ENCODE data around the gene GALNT17. TPM values are rescaled to one million over a fixed set of nuclear protein-coding genes. Genes with fewer than 3 reads are reported as not detected.
A peak's percentile ranks its signal among the peaks of the same experiment; 100 is the strongest.

The GALNT17 gene
- total and polyA plus RNA-seq, 5 donors from 2014 or later = not detected

DNA sequence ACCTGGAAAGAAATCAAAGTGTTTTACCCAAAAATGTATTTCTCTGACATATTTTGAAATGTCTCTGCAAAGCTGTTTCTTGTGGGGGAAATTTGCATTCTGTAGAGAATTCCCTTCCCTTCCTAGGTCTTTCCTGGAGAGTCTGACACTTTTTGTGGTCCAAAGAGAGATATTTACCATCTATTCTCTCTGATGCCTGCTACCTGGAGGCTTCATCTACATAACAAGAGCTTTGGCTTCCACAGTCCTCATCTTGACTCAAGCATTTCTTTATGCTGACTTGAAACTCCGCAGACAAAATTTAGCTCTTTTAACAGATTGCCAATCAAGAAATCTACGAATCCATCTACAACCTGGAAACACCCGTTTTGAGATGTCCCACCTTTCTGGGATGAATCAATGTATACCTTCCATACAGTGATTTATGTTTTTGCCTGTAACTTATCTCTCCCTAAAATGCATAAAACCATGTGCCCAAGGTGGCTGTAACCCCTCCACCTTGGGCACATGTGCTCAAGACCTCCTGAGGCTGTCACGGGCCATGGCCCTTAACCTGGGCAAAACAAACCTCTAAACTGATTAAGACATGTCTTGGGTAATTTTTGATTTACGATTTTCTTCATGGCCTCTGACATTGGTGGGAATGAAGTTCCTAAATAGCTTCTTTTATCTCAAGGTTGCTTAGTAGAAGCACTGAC, 334.7 kb downstream of the GALNT17 start:
- Mint-ChIP-seq H3K4me1 (no peaks in the 10 kb centered on the region), H3K27ac (no peak overlapping the region), H3K4me3 (peak overlapping the region in 1 of 4 donors; percentile 66), H3K9me3 (peaks cover 0 to 29% (median 6%) of the 10 kb centered on the region in 7 donors), H3K27me3 (no peaks in the 10 kb centered on the region), H3K36me3 (no peaks in the 10 kb centered on the region)
- no peak overlapping the region for H3K4me3 ChIP-seq (ENCODE audit: low read depth, low read length)
- ATAC-seq (ENCODE audit: low read depth in 2 of 2) (no peak), DNase-seq (no peak)
- H3K36me3 ChIP-seq (ENCODE audit: control insufficient read depth, insufficient read depth, low read length) = no peaks in the 10 kb centered on the region
- no peaks in the 10 kb centered on the region for H3K9me3 ChIP-seq (ENCODE audit: control insufficient read depth in 2 of 2, low read length in 2 of 2)
- H3K27ac ChIP-seq (ENCODE audit: insufficient read depth, low read length, poor library complexity, severe bottlenecking) = no peak overlapping the region
- H3K27me3 ChIP-seq (ENCODE audit: control insufficient read depth, insufficient read depth, low read length) = no peaks in the 10 kb centered on the region
- no peaks in the 10 kb centered on the region for H3K4me1 ChIP-seq (ENCODE audit: control insufficient read depth, insufficient read depth, low read length, poor library complexity, severe bottlenecking)

- Mint-ChIP-seq H3K36me3 (no peaks in the 10 kb centered on the region), H3K27me3 (no peaks in the 10 kb centered on the region), H3K4me1 (no peaks in the 10 kb centered on the region), H3K9me3 (peaks cover 0 to 15% (median 3%) of the 10 kb centered on the region in 7 donors), H3K4me3 (peak overlapping the region in 1 of 4 donors; percentile 11), H3K27ac (no peak overlapping the region)
- H3K27me3 ChIP-seq (ENCODE audit: control insufficient read depth, insufficient read depth, low read length) = no peaks in the 10 kb centered on the region
- no peaks in the 10 kb centered on the region for H3K4me1 ChIP-seq (ENCODE audit: control insufficient read depth, insufficient read depth, low read length, poor library complexity, severe bottlenecking)
- DNase-seq (no peak), ATAC-seq (ENCODE audit: low read depth in 2 of 2) (no peak)
- H3K4me3 ChIP-seq (ENCODE audit: low read depth, low read length) = no peak overlapping the region
- H3K9me3 ChIP-seq (ENCODE audit: control insufficient read depth in 2 of 2, low read length in 2 of 2) = peaks cover 0 to 2% of the 10 kb centered on the region in 2 experiments
- H3K27ac ChIP-seq (ENCODE audit: insufficient read depth, low read length, poor library complexity, severe bottlenecking) = no peak overlapping the region
- no peaks in the 10 kb centered on the region for H3K36me3 ChIP-seq (ENCODE audit: control insufficient read depth, insufficient read depth, low read length)
Measured at GRCh38 chr7:71470326-71470725, 338.4 kb downstream of the GALNT17 start.

- no peak overlapping the region for H3K4me3 Mint-ChIP-seq
- Histone ChIP-seq H3K4me1 (ENCODE audit: control insufficient read depth, insufficient read depth, low read length, poor library complexity, severe bottlenecking) (no peaks in the 10 kb centered on the region), H3K36me3 (ENCODE audit: control insufficient read depth, insufficient read depth, low read length) (no peaks in the 10 kb centered on the region), H3K4me3 (ENCODE audit: low read depth, low read length) (no peak overlapping the region), H3K9me3 (ENCODE audit: control insufficient read depth in 2 of 2, low read length in 2 of 2) (peaks cover 0 to 2% of the 10 kb centered on the region in 2 experiments), H3K27ac (ENCODE audit: insufficient read depth, low read length, poor library complexity, severe bottlenecking) (no peak overlapping the region), H3K27me3 (ENCODE audit: control insufficient read depth, insufficient read depth, low read length) (no peaks in the 10 kb centered on the region)
- no peaks in the 10 kb centered on the region for H3K27me3 Mint-ChIP-seq
- H3K4me1 Mint-ChIP-seq = no peaks in the 10 kb centered on the region
- H3K36me3 Mint-ChIP-seq = no peaks in the 10 kb centered on the region
- peaks cover 0 to 13% (median 3%) of the 10 kb centered on the region in 7 donors for H3K9me3 Mint-ChIP-seq
- no peak for DNase-seq
- ATAC-seq (ENCODE audit: low read depth in 2 of 2) = no peak
- no peak overlapping the region for H3K27ac Mint-ChIP-seq
Measured at GRCh38 chr7:71470830-71471229, 338.9 kb downstream of the GALNT17 start.

DNA sequence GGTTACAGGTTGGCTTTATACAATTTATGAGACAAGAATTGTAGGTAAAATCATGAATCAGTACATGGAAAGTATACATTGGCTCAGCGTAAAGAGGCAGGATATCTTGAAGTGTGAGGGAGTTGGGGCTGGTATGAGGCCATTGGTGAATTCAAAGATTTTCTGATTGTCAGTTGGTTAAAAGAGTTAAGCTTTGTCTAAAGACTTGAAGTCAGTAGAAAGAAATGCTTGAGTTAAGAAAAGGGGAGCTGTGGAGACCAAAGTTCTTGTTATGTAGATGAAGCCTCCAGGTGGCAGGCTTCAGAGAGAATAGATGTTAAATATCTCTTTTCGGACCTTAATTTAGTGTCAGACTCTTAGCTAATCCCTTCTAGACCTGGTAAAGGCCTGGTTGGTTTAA, 341.0 kb downstream of the GALNT17 start:
- no peak overlapping the region for H3K4me3 Mint-ChIP-seq

GRCh38 chr7:71473366-71473967, 341.5 kb downstream of the GALNT17 start:
- H3K4me3 Mint-ChIP-seq = no peak overlapping the region
- no peaks in the 10 kb centered on the region for H3K36me3 Mint-ChIP-seq

More for the DNA sequence above, 341.0 kb downstream of the GALNT17 start:
- Mint-ChIP-seq H3K9me3 (peaks cover 0 to 14% (median 5%) of the 10 kb centered on the region in 7 donors), H3K27me3 (no peaks in the 10 kb centered on the region), H3K27ac (no peak overlapping the region), H3K4me1 (no peaks in the 10 kb centered on the region), H3K36me3 (no peaks in the 10 kb centered on the region)
- H3K27me3 ChIP-seq (ENCODE audit: control insufficient read depth, insufficient read depth, low read length) = no peaks in the 10 kb centered on the region
- no peak overlapping the region for H3K27ac ChIP-seq (ENCODE audit: insufficient read depth, low read length, poor library complexity, severe bottlenecking)
- H3K4me3 ChIP-seq (ENCODE audit: low read depth, low read length) = no peak overlapping the region
- no peaks in the 10 kb centered on the region for H3K36me3 ChIP-seq (ENCODE audit: control insufficient read depth, insufficient read depth, low read length)
- ATAC-seq (ENCODE audit: low read depth in 2 of 2) (no peak), DNase-seq (no peak)
- H3K4me1 ChIP-seq (ENCODE audit: control insufficient read depth, insufficient read depth, low read length, poor library complexity, severe bottlenecking) = no peaks in the 10 kb centered on the region
- H3K9me3 ChIP-seq (ENCODE audit: control insufficient read depth in 2 of 2, low read length in 2 of 2) = peaks cover 0 to 2% of the 10 kb centered on the region in 2 experiments

DNA sequence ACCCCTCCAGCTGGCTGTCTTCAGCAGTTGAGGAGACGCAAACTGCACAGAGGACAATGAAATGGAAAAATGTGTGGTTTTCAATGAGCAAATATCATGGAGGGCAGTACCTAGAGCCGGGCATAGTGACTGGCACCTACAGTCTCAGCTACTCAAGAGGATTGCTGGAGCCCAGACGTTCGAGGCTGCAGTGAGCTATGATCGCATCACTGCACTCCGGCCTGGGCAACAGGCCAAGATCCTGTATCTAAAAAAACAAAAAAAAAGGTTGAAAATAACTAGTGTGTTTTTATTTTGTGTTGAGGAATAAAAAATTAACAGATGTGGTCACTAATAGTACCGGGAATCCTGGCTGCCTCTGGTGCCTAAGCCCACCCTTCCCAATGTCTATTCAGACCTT, 345.5 kb downstream of the GALNT17 start:
- ATAC-seq (ENCODE audit: low read depth in 2 of 2) = no peak
- Histone ChIP-seq H3K4me1 (ENCODE audit: control insufficient read depth, insufficient read depth, low read length, poor library complexity, severe bottlenecking) (no peaks in the 10 kb centered on the region), H3K27ac (ENCODE audit: insufficient read depth, low read length, poor library complexity, severe bottlenecking) (no peak overlapping the region), H3K9me3 (ENCODE audit: control insufficient read depth in 2 of 2, low read length in 2 of 2) (peaks cover 0 to 2% of the 10 kb centered on the region in 2 experiments), H3K27me3 (ENCODE audit: control insufficient read depth, insufficient read depth, low read length) (no peaks in the 10 kb centered on the region), H3K36me3 (ENCODE audit: control insufficient read depth, insufficient read depth, low read length) (no peaks in the 10 kb centered on the region), H3K4me3 (ENCODE audit: low read depth, low read length) (no peak overlapping the region)
- Mint-ChIP-seq H3K27ac (no peak overlapping the region), H3K36me3 (no peaks in the 10 kb centered on the region), H3K4me1 (no peaks in the 10 kb centered on the region), H3K4me3 (no peak overlapping the region), H3K27me3 (no peaks in the 10 kb centered on the region), H3K9me3 (peaks cover 0 to 10% (median 5%) of the 10 kb centered on the region in 7 donors)
- no peak for DNase-seq

More at GRCh38 chr7:71473366-71473967, 341.5 kb downstream of the GALNT17 start:
- no peaks in the 10 kb centered on the region for H3K36me3 ChIP-seq (ENCODE audit: control insufficient read depth, insufficient read depth, low read length)
- H3K4me1 Mint-ChIP-seq = no peaks in the 10 kb centered on the region
- H3K9me3 Mint-ChIP-seq = peaks cover 0 to 14% (median 5%) of the 10 kb centered on the region in 7 donors
- H3K27ac Mint-ChIP-seq = no peak overlapping the region
- ATAC-seq (ENCODE audit: low read depth in 2 of 2) (no peak), DNase-seq (no peak)
- no peak overlapping the region for H3K27ac ChIP-seq (ENCODE audit: insufficient read depth, low read length, poor library complexity, severe bottlenecking)
- H3K4me3 ChIP-seq (ENCODE audit: low read depth, low read length) = no peak overlapping the region
- H3K27me3 ChIP-seq (ENCODE audit: control insufficient read depth, insufficient read depth, low read length) = no peaks in the 10 kb centered on the region
- H3K9me3 ChIP-seq (ENCODE audit: control insufficient read depth in 2 of 2, low read length in 2 of 2) = peaks cover 0 to 2% of the 10 kb centered on the region in 2 experiments
- no peaks in the 10 kb centered on the region for H3K27me3 Mint-ChIP-seq
- no peaks in the 10 kb centered on the region for H3K4me1 ChIP-seq (ENCODE audit: control insufficient read depth, insufficient read depth, low read length, poor library complexity, severe bottlenecking)

DNA sequence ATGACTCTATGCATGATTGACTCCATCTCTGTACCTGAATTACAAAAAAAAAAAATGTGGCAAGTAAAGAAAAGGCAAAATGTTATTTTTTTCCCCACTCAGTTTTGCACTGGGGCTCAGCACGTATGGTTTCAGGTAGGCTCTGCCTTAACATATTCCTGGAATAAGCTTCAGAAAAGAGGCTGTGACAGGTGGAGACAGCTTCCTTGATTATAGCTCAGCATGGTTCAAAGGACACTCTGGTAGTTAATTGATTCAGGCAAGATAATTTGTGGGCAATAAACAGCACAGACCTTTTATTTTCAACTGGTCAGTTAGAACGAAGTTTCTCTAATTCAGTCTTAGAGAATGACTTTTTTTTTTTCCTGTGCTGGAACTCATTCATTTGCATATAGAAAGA, 347.3 kb downstream of the GALNT17 start:
- Histone ChIP-seq H3K36me3 (ENCODE audit: control insufficient read depth, insufficient read depth, low read length) (no peaks in the 10 kb centered on the region), H3K9me3 (ENCODE audit: control insufficient read depth in 2 of 2, low read length in 2 of 2) (no peaks in the 10 kb centered on the region), H3K27ac (ENCODE audit: insufficient read depth, low read length, poor library complexity, severe bottlenecking) (no peak overlapping the region), H3K27me3 (ENCODE audit: control insufficient read depth, insufficient read depth, low read length) (no peaks in the 10 kb centered on the region), H3K4me3 (ENCODE audit: low read depth, low read length) (no peak overlapping the region), H3K4me1 (ENCODE audit: control insufficient read depth, insufficient read depth, low read length, poor library complexity, severe bottlenecking) (no peaks in the 10 kb centered on the region)
- H3K4me1 Mint-ChIP-seq = no peaks in the 10 kb centered on the region
- no peak for ATAC-seq (ENCODE audit: low read depth in 2 of 2)
- H3K4me3 Mint-ChIP-seq = no peak overlapping the region
- no peak for DNase-seq
- H3K27me3 Mint-ChIP-seq = no peaks in the 10 kb centered on the region
- peaks cover 2 to 10% (median 5%) of the 10 kb centered on the region in 7 donors for H3K9me3 Mint-ChIP-seq
- H3K36me3 Mint-ChIP-seq = no peaks in the 10 kb centered on the region
- no peak overlapping the region for H3K27ac Mint-ChIP-seq

DNA sequence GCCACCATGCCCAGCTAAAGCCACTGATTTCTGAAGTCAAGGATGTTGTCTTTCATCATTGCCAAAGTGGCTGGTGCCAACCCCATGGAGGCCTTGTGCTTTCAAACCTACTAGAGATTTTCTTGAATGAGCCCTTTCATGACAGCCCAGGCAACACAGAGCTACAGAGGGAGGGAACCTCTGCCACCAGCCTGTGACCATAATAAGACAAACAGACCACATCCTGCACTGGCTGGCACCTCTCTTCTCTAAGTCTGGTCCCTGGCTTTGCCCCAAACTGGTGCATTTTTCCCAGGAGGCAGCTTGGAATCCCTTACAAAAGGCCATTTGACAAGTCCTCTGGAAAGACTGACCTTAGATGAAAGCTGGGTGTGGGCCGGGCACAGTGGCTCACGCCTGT, 348.8 kb downstream of the GALNT17 start:
- H3K4me1 Mint-ChIP-seq = no peaks in the 10 kb centered on the region
- no peaks in the 10 kb centered on the region for H3K36me3 Mint-ChIP-seq

More for the DNA sequence above, 348.8 kb downstream of the GALNT17 start:
- no peak overlapping the region for H3K27ac Mint-ChIP-seq
- H3K27me3 Mint-ChIP-seq = no peaks in the 10 kb centered on the region
- Histone ChIP-seq H3K9me3 (ENCODE audit: control insufficient read depth in 2 of 2, low read length in 2 of 2) (no peaks in the 10 kb centered on the region), H3K4me3 (ENCODE audit: low read depth, low read length) (no peak overlapping the region), H3K36me3 (ENCODE audit: control insufficient read depth, insufficient read depth, low read length) (no peaks in the 10 kb centered on the region), H3K4me1 (ENCODE audit: control insufficient read depth, insufficient read depth, low read length, poor library complexity, severe bottlenecking) (no peaks in the 10 kb centered on the region), H3K27me3 (ENCODE audit: control insufficient read depth, insufficient read depth, low read length) (no peaks in the 10 kb centered on the region), H3K27ac (ENCODE audit: insufficient read depth, low read length, poor library complexity, severe bottlenecking) (no peak overlapping the region)
- H3K4me3 Mint-ChIP-seq = no peak overlapping the region
- ATAC-seq (ENCODE audit: low read depth in 2 of 2) (no peak), DNase-seq (no peak)
- H3K9me3 Mint-ChIP-seq = peaks cover 2 to 12% (median 5%) of the 10 kb centered on the region in 7 donors
